ENCODE data around the gene TRMT11. TPM values are rescaled to one million over a fixed set of nuclear protein-coding genes. Genes with fewer than 3 reads are reported as not detected.
"Not testable (repeated sequence)": the region's sequence is repeated elsewhere in the genome, so short reads cannot be mapped to it uniquely, and the experiment has no call there.

Gene TRMT11
- total RNA-seq, 1 donor from 2014 or later = 27.7 TPM

DNA sequence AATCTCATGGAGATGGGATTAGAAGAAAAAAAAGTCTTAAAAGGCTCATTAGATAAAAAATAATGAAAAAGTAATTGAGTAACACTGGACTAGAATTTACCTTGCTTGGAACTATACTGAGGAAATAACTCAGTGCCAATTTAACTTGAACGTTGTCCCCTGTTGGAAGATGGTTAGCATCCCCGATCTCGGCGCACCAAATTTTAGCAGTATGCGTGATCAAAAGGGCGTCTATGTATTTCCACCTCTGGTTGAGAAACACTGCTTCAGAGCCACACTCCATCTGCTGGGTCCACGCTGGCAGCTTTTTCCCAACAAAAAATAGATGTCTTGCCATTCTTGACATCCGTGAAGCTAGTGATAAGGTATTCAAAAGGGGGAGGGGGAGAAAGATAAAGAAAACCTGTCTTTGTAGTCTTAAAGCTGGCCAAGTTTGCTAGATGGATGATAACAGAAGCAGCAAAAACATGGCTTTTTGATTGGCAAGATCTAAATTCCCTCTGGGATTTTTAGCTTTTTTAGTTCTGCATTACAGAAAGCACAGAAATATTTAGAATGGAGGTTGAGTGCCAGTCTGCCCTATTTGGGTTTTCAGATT lies 23.3 kb upstream of the TRMT11 start:
- peaks cover 9% of the 10 kb centered on the region for H3K4me1 Mint-ChIP-seq (ENCODE audit: low read depth, unreplicated experiment)
- TF ChIP-seq, protein P1, sequence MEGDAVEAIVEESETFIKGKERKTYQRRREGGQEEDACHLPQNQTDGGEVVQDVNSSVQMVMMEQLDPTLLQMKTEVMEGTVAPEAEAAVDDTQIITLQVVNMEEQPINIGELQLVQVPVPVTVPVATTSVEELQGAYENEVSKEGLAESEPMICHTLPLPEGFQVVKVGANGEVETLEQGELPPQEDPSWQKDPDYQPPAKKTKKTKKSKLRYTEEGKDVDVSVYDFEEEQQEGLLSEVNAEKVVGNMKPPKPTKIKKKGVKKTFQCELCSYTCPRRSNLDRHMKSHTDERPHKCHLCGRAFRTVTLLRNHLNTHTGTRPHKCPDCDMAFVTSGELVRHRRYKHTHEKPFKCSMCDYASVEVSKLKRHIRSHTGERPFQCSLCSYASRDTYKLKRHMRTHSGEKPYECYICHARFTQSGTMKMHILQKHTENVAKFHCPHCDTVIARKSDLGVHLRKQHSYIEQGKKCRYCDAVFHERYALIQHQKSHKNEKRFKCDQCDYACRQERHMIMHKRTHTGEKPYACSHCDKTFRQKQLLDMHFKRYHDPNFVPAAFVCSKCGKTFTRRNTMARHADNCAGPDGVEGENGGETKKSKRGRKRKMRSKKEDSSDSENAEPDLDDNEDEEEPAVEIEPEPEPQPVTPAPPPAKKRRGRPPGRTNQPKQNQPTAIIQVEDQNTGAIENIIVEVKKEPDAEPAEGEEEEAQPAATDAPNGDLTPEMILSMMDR (IDR thresholded peaks at IDR 0.05; ENCODE audit: partially characterized antibody, unreplicated experiment) = no peak
- DNase-seq = no peak
- H3K9me3 Mint-ChIP-seq (ENCODE audit: unreplicated experiment) = peaks cover 1% of the 10 kb centered on the region
- H3K27me3 Mint-ChIP-seq (ENCODE audit: unreplicated experiment) = no peaks in the 10 kb centered on the region
- no peaks in the 10 kb centered on the region for H3K36me3 Mint-ChIP-seq (ENCODE audit: unreplicated experiment)
- H3K27ac Mint-ChIP-seq (ENCODE audit: unreplicated experiment) = no peak overlapping the region
- no peak overlapping the region for H3K4me3 Mint-ChIP-seq (ENCODE audit: unreplicated experiment)

DNA sequence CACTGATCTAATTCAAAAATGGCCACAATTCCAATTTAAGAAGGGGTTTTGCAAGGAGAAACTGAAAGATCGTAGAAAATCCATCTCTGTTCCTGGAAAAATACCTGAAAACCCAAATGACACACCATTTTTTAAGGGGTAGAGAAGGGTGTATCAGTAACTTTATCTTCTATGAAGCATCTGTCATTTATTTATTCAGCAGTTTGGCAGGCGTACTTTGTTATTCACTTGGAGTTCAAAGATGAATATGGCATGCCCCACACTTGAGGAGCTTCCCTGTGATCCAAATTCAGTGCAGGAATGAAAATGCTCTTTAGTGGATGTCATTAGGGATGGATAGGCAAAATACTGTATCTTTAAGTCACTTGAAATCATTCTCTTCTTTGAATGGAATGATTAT lies 22.5 kb upstream of the TRMT11 start:
- H3K27me3 Mint-ChIP-seq (ENCODE audit: unreplicated experiment) = no peaks in the 10 kb centered on the region
- DNase-seq = no peak
- no peak overlapping the region for H3K27ac Mint-ChIP-seq (ENCODE audit: unreplicated experiment)
- H3K9me3 Mint-ChIP-seq (ENCODE audit: unreplicated experiment) = peaks cover 1% of the 10 kb centered on the region
- no peak overlapping the region for H3K4me3 Mint-ChIP-seq (ENCODE audit: unreplicated experiment)
- TF ChIP-seq, protein P1 (IDR thresholded peaks at IDR 0.05; ENCODE audit: partially characterized antibody, unreplicated experiment) = no peak
- H3K36me3 Mint-ChIP-seq (ENCODE audit: unreplicated experiment) = no peaks in the 10 kb centered on the region
- H3K4me1 Mint-ChIP-seq (ENCODE audit: low read depth, unreplicated experiment) = peaks cover 9% of the 10 kb centered on the region

DNA sequence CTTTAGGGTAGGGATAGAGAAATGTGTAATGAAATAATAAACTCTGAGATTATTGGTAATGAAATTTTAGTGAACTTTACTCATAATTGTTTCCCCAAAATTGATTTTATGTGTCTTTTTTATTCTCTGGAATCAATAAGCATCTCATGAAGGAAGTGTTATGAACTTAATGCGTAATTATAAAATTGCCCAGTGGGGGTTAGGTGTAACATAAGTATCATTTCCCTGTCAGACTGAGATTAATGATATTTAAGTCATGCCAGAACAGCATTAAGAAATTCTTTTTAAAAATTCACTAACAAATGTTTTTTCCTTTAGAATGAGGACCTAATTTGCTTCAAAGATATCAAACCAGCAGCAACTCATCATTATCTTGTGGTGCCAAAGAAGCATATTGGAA lies 19.8 kb upstream of the TRMT11 start:
- H3K36me3 Mint-ChIP-seq (ENCODE audit: unreplicated experiment) = no peaks in the 10 kb centered on the region
- no peaks in the 10 kb centered on the region for H3K27me3 Mint-ChIP-seq (ENCODE audit: unreplicated experiment)
- no peak for DNase-seq
- TF ChIP-seq, protein P1 (IDR thresholded peaks at IDR 0.05; ENCODE audit: partially characterized antibody, unreplicated experiment) = no peak
- no peak overlapping the region for H3K4me3 Mint-ChIP-seq (ENCODE audit: unreplicated experiment)
- peaks cover 9% of the 10 kb centered on the region for H3K4me1 Mint-ChIP-seq (ENCODE audit: low read depth, unreplicated experiment)
- H3K27ac Mint-ChIP-seq (ENCODE audit: unreplicated experiment) = no peak overlapping the region
- peaks cover 1% of the 10 kb centered on the region for H3K9me3 Mint-ChIP-seq (ENCODE audit: unreplicated experiment)

DNA sequence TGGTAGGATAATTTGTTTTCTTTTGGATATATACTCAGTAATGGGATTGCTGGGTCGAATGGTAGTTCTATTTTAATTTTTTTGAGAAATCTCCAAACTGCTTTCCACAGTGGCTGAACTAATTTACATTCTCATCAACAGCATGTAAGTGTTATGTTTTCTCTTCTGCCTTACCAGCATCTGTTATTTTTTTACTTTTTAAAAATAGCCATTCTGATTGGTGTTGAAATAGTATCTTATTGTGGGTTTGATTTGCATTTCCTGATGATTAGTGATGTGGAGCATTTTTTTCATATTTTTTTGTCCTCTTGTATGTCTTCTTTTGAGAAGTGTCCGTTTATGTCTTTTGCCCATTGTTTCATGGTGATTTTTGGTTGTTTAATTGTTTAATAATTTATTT lies 17.8 kb upstream of the TRMT11 start:
- Mint-ChIP-seq H3K36me3 (ENCODE audit: unreplicated experiment) (no peaks in the 10 kb centered on the region), H3K4me1 (ENCODE audit: low read depth, unreplicated experiment) (no peaks in the 10 kb centered on the region), H3K9me3 (ENCODE audit: unreplicated experiment) (peaks cover 1% of the 10 kb centered on the region), H3K4me3 (ENCODE audit: unreplicated experiment) (no peak overlapping the region), H3K27me3 (ENCODE audit: unreplicated experiment) (no peaks in the 10 kb centered on the region), H3K27ac (ENCODE audit: unreplicated experiment) (no peak overlapping the region)
- TF ChIP-seq, protein P1 (IDR thresholded peaks at IDR 0.05; ENCODE audit: partially characterized antibody, unreplicated experiment) = no peak
- no peak for DNase-seq

DNA sequence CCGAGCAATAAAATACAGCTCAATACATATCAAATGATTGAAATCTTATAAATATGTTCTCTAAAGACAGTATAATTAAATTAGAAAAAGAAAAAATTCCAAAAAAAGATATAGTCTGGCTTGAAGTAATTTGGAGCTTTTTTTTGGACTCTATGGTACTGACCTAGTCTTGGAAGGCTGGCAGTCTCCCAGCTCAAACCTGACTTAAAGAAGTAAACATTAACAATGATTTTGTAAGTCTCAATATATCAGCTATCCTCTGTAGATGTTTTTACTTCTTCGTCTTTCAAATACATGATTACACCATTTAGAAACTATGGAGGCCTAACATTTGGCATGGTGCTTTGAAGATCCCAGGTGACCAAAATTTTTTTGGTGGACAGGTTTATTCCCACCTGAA lies 15.6 kb upstream of the TRMT11 start:
- TF ChIP-seq, protein P1 (IDR thresholded peaks at IDR 0.05; ENCODE audit: partially characterized antibody, unreplicated experiment) = no peak
- no peaks in the 10 kb centered on the region for H3K4me1 Mint-ChIP-seq (ENCODE audit: low read depth, unreplicated experiment)
- H3K27me3 Mint-ChIP-seq (ENCODE audit: unreplicated experiment) = no peaks in the 10 kb centered on the region
- H3K36me3 Mint-ChIP-seq (ENCODE audit: unreplicated experiment) = no peaks in the 10 kb centered on the region
- H3K9me3 Mint-ChIP-seq (ENCODE audit: unreplicated experiment) = no peaks in the 10 kb centered on the region
- H3K4me3 Mint-ChIP-seq (ENCODE audit: unreplicated experiment) = no peak overlapping the region
- DNase-seq = no peak
- no peak overlapping the region for H3K27ac Mint-ChIP-seq (ENCODE audit: unreplicated experiment)

DNA sequence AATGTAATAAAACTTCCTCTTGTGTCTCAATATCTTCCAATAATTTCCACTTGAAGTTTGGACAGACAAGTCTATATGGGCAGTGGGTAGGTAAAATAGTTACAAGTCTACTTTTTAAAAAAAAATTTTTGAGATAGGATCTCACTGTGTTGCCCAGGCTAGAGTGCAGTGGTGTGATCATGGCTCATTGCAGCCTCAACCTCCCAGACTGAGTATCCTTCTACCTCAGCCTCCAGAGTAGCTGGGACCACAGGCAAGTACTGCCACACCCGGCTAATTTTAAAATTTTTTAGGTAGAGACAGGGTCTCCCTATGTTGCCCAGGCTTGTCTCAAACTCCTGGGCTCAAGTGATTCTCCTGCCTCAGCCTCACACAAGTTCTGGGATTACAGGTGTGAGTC lies 13.9 kb upstream of the TRMT11 start:
- DNase-seq; H3K36me3 Mint-ChIP-seq (ENCODE audit: unreplicated experiment); H3K27me3 Mint-ChIP-seq (ENCODE audit: unreplicated experiment); H3K27ac Mint-ChIP-seq (ENCODE audit: unreplicated experiment); H3K9me3 Mint-ChIP-seq (ENCODE audit: unreplicated experiment); H3K4me1 Mint-ChIP-seq (ENCODE audit: low read depth, unreplicated experiment); H3K4me3 Mint-ChIP-seq (ENCODE audit: unreplicated experiment): not testable (repeated sequence)

All from glutamatergic neuron (in vitro differentiated cells).